HUES48 (cell line): ENCODE measurements around the gene NTN4.
"Not testable (repeated sequence)": the region's sequence is repeated elsewhere in the genome, so short reads cannot be mapped to it uniquely, and the experiment has no call there.

Source experiments
- H3K27ac ChIP-seq: one replicate; pipeline ENCODE4 v1.7.0; 2013; ENCODE audit warnings: low read depth, low read length, inconsistent platforms
- H3K27me3 ChIP-seq: 2 replicates; pipeline ENCODE4 v1.6.1; 2013; ENCODE audit warnings: mild to moderate bottlenecking, low read length; ENCODE audit not compliant: control insufficient read depth, insufficient read depth
- H3K36me3 ChIP-seq: 2 replicates; pipeline ENCODE4 v1.6.1; 2013; ENCODE audit warnings: low read length; ENCODE audit not compliant: control insufficient read depth, insufficient read depth
- H3K4me1 ChIP-seq: 2 replicates; pipeline ENCODE4 v1.6.1; 2013; ENCODE audit warnings: mild to moderate bottlenecking, low read length; ENCODE audit not compliant: control insufficient read depth, insufficient read depth
- H3K4me3 ChIP-seq: 2 replicates; pipeline ENCODE4 v1.5.1; 2013; ENCODE audit warnings: mild to moderate bottlenecking, low read depth, low read length
- H3K9ac ChIP-seq: 2 replicates; pipeline ENCODE4 v1.6.1; 2013; ENCODE audit warnings: mild to moderate bottlenecking, low read depth, low read length, moderate library complexity
- H3K9me3 ChIP-seq: 2 replicates; pipeline ENCODE4 v1.6.1; 2013; ENCODE audit warnings: low read length; ENCODE audit not compliant: control insufficient read depth, insufficient read depth

Gene NTN4

GRCh38 chr12:95681210-95681765 lies 109.3 kb downstream of the NTN4 start:
- no peaks in the 10 kb centered on the region for H3K4me1 ChIP-seq
- no peaks in the 10 kb centered on the region for H3K27me3 ChIP-seq
- H3K27ac ChIP-seq = no peak overlapping the region
- H3K4me3 ChIP-seq = no peak overlapping the region
- H3K36me3 ChIP-seq = no peaks in the 10 kb centered on the region
- no peaks in the 10 kb centered on the region for H3K9me3 ChIP-seq
- no peak overlapping the region for H3K9ac ChIP-seq

DNA sequence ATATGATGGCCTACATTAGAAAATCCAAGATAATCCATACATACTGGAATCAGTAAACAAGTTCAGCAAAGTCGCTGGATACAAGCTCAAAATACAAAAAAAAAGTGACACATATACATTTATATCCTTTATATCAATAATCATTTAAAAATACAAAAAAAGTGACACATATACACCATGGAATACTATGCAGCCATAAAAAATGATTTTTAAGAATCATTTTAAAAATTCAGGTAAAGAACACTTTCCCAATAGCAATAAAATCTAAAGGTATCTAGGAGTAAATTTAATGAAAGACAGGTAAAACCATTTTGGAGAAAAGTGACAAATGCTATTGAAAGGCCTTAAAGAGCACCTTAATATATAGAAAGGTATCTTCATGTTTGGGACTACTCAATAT lies 111.9 kb downstream of the NTN4 start:
- no peak overlapping the region for H3K27ac ChIP-seq
- H3K9me3 ChIP-seq = no peaks in the 10 kb centered on the region
- no peak overlapping the region for H3K4me3 ChIP-seq
- H3K4me1 ChIP-seq = no peaks in the 10 kb centered on the region
- no peaks in the 10 kb centered on the region for H3K36me3 ChIP-seq
- no peak overlapping the region for H3K9ac ChIP-seq
- H3K27me3 ChIP-seq = no peaks in the 10 kb centered on the region

GRCh38 chr12:95677782-95678181 lies 112.8 kb downstream of the NTN4 start:
- H3K36me3 ChIP-seq, H3K27me3 ChIP-seq, H3K4me3 ChIP-seq, H3K27ac ChIP-seq, H3K9me3 ChIP-seq, H3K4me1 ChIP-seq, H3K9ac ChIP-seq: not testable (repeated sequence)

DNA sequence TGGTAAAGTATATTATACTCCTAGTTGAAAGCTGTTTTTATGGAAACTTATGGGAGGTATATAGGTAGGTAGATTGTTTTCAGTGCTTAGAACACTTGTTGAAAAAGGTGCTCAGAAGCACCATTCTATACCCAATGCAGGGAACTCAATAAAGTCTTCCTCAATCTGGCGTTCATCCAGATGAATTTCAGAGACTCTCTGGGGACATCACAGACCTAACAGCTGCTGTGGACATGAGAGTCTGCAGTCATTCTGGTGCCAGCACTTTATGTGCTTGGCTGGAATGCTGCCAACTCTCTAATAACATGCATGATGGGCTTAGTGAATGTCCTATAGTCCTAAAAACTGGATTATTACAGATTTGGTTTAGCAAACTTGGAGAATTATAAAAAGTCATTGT lies 115.9 kb downstream of the NTN4 start:
- no peak overlapping the region for H3K4me3 ChIP-seq
- no peaks in the 10 kb centered on the region for H3K36me3 ChIP-seq
- H3K9me3 ChIP-seq = no peaks in the 10 kb centered on the region
- H3K27ac ChIP-seq = no peak overlapping the region
- no peaks in the 10 kb centered on the region for H3K27me3 ChIP-seq
- no peak overlapping the region for H3K9ac ChIP-seq
- H3K4me1 ChIP-seq = no peaks in the 10 kb centered on the region

DNA sequence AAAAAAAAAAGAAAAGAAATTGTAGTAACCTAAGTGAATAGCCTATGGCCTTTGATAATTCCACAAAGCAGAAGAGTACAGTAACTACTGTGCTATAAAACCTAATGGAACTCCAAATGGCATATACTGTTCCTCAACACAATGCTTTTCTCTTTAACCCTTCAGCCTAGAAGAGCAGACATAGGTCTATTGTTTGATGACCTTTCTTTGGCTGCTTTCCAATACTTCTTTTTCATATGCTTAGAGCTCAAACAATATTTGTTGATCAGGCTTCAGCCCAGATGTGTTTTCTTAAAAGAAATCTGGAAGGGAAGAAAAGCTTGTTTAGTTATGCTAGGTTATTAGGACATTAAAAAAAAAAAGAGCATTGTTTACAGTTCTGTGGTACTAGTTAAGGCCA lies 116.4 kb downstream of the NTN4 start:
- Histone ChIP-seq H3K27me3 (no peaks in the 10 kb centered on the region), H3K9ac (no peak overlapping the region), H3K36me3 (no peaks in the 10 kb centered on the region), H3K4me3 (no peak overlapping the region), H3K4me1 (no peaks in the 10 kb centered on the region), H3K9me3 (no peaks in the 10 kb centered on the region), H3K27ac (no peak overlapping the region)

DNA sequence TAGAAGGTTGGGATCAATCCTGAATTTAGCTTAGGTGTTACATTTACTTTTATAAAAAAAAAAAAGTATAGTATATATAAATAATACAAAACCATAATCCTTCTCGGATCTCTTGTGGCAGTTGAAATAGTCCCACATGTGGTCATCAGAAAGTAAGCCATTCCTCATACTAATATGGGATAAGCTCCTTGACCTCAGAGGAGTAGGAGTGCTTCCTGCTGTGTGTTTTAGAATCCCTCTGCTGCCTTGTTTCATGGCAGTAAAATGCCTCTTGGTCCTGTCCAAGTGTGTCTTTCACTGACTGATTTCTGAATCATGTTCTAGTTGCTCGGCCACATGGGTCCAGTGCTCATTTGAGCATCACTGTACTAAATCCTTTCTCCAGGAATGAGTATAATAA lies 117.0 kb downstream of the NTN4 start:
- Histone ChIP-seq H3K4me3 (no peak overlapping the region), H3K9ac (no peak overlapping the region), H3K27ac (no peak overlapping the region), H3K4me1 (no peaks in the 10 kb centered on the region), H3K27me3 (no peaks in the 10 kb centered on the region), H3K9me3 (no peaks in the 10 kb centered on the region), H3K36me3 (no peaks in the 10 kb centered on the region)

DNA sequence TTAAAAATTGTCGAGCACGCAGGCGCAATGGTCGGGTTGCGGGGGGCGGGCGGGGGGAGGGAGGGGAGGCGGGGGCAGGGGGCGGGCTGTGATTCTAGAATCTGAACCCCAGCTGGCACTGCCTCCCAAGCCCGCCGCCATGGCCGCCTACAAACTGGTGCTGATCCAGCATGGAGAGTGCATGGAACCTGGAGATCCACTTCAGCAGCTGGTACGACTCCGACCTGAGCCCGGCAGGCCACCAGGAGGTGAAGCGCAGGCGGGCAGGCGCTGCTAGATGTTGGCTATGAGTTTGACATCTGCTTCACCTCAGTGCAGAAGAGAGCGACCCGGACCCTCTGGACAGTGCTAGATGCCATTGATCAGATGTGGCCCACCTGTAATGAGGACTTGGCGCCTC lies 118.4 kb downstream of the NTN4 start:
- Histone ChIP-seq H3K9me3 (no peaks in the 10 kb centered on the region), H3K36me3 (no peaks in the 10 kb centered on the region), H3K27me3 (no peaks in the 10 kb centered on the region), H3K4me1 (no peaks in the 10 kb centered on the region), H3K27ac (no peak overlapping the region), H3K9ac (no peak overlapping the region), H3K4me3 (no peak overlapping the region)

DNA sequence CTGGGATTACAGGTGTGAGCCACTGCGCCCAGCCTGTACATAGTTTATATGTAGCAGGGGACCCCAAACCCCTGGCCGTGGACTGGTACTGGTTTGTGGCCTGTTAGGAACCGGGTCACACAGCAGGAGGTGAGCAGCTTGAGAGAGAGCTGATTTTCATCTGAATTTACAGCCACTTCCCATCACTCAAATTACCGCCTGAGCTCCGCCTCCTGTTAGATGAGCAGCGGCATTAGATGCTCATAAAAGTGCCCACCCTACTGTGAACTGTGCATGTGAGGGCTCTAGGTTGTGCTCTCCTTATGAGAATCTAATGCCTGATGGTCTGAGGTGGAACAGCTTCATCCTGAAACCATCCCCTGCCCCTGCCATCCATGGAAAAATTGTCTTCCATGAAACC lies 119.3 kb downstream of the NTN4 start:
- H3K36me3 ChIP-seq = no peaks in the 10 kb centered on the region
- no peaks in the 10 kb centered on the region for H3K27me3 ChIP-seq
- no peak overlapping the region for H3K4me3 ChIP-seq
- no peaks in the 10 kb centered on the region for H3K9me3 ChIP-seq
- no peaks in the 10 kb centered on the region for H3K4me1 ChIP-seq
- H3K9ac ChIP-seq = no peak overlapping the region
- no peak overlapping the region for H3K27ac ChIP-seq

GRCh38 chr12:95663525-95663924 lies 127.0 kb downstream of the NTN4 start:
- H3K4me3 ChIP-seq = no peak overlapping the region
- no peak overlapping the region for H3K9ac ChIP-seq
- no peaks in the 10 kb centered on the region for H3K27me3 ChIP-seq
- no peaks in the 10 kb centered on the region for H3K9me3 ChIP-seq
- no peak overlapping the region for H3K27ac ChIP-seq
- H3K4me1 ChIP-seq = no peaks in the 10 kb centered on the region
- H3K36me3 ChIP-seq = no peaks in the 10 kb centered on the region

DNA sequence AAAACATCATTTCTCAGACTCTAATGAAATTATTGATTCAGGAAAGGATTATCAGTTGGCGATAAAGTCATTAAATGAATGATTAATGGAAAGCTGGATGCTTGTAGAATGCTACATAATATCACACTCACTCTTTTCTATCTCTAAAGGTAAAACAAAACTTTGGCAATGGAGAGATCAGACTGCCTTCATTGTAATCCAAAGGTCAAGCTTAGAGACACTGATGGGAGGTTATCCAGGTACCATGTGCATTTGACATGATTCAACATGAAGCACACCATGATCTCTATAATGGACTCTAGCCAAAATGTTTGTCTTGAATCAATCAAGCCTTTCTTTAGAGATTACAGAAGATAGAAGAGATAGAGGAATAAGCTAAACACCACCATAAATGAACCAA lies 129.2 kb downstream of the NTN4 start:
- H3K4me3 ChIP-seq = no peak overlapping the region
- no peak overlapping the region for H3K27ac ChIP-seq
- H3K36me3 ChIP-seq = no peaks in the 10 kb centered on the region
- H3K27me3 ChIP-seq = no peaks in the 10 kb centered on the region
- no peaks in the 10 kb centered on the region for H3K9me3 ChIP-seq
- no peak overlapping the region for H3K9ac ChIP-seq
- H3K4me1 ChIP-seq = no peaks in the 10 kb centered on the region

- no peak overlapping the region for H3K27ac ChIP-seq
- no peaks in the 10 kb centered on the region for H3K36me3 ChIP-seq
- H3K9me3 ChIP-seq = no peaks in the 10 kb centered on the region
These were observed 132.2 kb downstream of the NTN4 start for GRCh38 chr12:95658386-95658785.

DNA sequence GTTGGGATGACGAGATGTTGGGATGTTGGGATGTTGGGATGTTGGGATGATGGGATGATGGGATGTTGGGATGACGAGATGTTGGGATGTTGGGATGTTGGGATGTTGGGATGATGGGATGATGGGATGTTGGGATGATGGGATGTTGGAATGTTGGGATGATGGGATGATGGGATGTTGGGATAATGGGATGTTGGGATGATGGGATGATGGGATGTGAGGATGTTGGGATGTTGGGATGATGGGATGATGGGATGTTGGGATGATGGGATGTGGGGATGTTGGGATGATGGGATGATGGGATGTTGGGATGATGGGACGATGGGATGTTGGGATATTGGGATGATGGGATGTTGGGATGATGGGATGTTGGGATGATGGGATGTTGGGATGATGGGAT lies 135.9 kb downstream of the NTN4 start:
- not testable (repeated sequence) for H3K9me3 ChIP-seq, H3K27ac ChIP-seq

More at GRCh38 chr12:95658386-95658785, 132.2 kb downstream of the NTN4 start:
- Histone ChIP-seq H3K4me1 (no peaks in the 10 kb centered on the region), H3K4me3 (no peak overlapping the region), H3K9ac (no peak overlapping the region), H3K27me3 (no peaks in the 10 kb centered on the region)

More for the DNA sequence above, 135.9 kb downstream of the NTN4 start:
- H3K4me3 ChIP-seq, H3K36me3 ChIP-seq, H3K9ac ChIP-seq, H3K4me1 ChIP-seq, H3K27me3 ChIP-seq: not testable (repeated sequence)
